Smooth muscle cell (in vitro differentiated cells): ENCODE measurements around the gene NUP85. TPM values are rescaled to one million over a fixed set of nuclear protein-coding genes. Genes with fewer than 3 reads are reported as not detected.

ENCODE experiments used
- DNase-seq: peaks from one replicate; lab custom pipeline; 2025; ENCODE audit not compliant: unreplicated experiment; lab: John Stamatoyannopoulos, UW
- H2AFZ ChIP-seq: fragments of 200-600 bp; sonication (generic); 2 replicates; pipeline ENCODE4 v1.6.0; 2016; ENCODE audit warnings: antibody characterized with exemption, low read depth, mild to moderate bottlenecking
- H3F3A ChIP-seq: fragments of 200-600 bp; sonication (generic); 2 replicates; pipeline ENCODE4 v1.6.0; 2017; ENCODE audit warnings: antibody characterized with exemption, low read depth
- H3K27ac ChIP-seq: fragments of 200-600 bp; sonication (generic); 2 replicates; pipeline ENCODE4 v1.5.1; 2016; ENCODE audit warnings: low read depth, mild to moderate bottlenecking
- H3K27me3 ChIP-seq: fragments of 200-600 bp; sonication (generic); 2 replicates; pipeline ENCODE4 v1.6.1; 2016; ENCODE audit warnings: low read depth, mild to moderate bottlenecking
- H3K36me3 ChIP-seq: fragments of 200-600 bp; sonication (generic); 2 replicates; pipeline ENCODE4 v1.5.1; 2016; ENCODE audit warnings: low read depth
- H3K4me1 ChIP-seq: fragments of 200-600 bp; sonication (generic); 2 replicates; pipeline ENCODE4 v1.5.1; 2016; ENCODE audit warnings: low read depth
- H3K4me2 ChIP-seq: fragments of 200-600 bp; sonication (generic); 2 replicates; pipeline ENCODE4 v1.6.0; 2016; ENCODE audit warnings: mild to moderate bottlenecking
- H3K4me3 ChIP-seq: fragments of 200-600 bp; sonication (generic); 2 replicates; pipeline ENCODE4 v1.5.1; 2016; ENCODE audit warnings: mild to moderate bottlenecking
- H3K79me2 ChIP-seq: fragments of 200-600 bp; sonication (generic); 2 replicates; pipeline ENCODE4 v1.6.0; 2016; ENCODE audit warnings: low read depth, mild to moderate bottlenecking
- H3K9ac ChIP-seq: fragments of 200-600 bp; sonication (generic); 2 replicates; pipeline ENCODE4 v1.6.0; 2016; ENCODE audit warnings: low read depth
- H3K9me3 ChIP-seq: fragments of 200-600 bp; sonication (generic); replicated peaks from 2 replicates; pipeline ENCODE4 v1.5.1; 2016; ENCODE audit warnings: low read depth
- H4K20me1 ChIP-seq: fragments of 200-600 bp; sonication (generic); 2 replicates; pipeline ENCODE4 v1.6.0; 2016; ENCODE audit warnings: low read depth
- CTCF ChIP-seq: fragments of 200-600 bp; sonication (generic); IDR thresholded peaks from 2 replicates; pipeline ENCODE4 v1.5.1; 2017; ENCODE audit warnings: borderline replicate concordance, mild to moderate bottlenecking, antibody characterized with exemption; ENCODE audit not compliant: insufficient read depth, poor library complexity, severe bottlenecking
- WGBS: methylation state at CpG from one replicate; pipeline ENCODE4 v1.1.7; 2016; ENCODE audit warnings: low lambda C conversion rate; 5-methylcytosine and 5-hydroxymethylcytosine counted together
- polyA plus RNA-seq: library from polyadenylated mRNA; unstranded; fragments of >200 nt; fragmentation: Nextera tagmentation; extraction: Ambion mirVana; gene quantifications from 2 replicates; pipeline ENCODE4 v1.2.1, GENCODE V29; 2016
- total RNA-seq: library from RNA; depleted of rRNA; stranded (reverse); fragments of >200 nt; gene quantifications from 2 replicates; pipeline ENCODE4 v1.2.3, GENCODE V29; 2014

Gene NUP85
- total and polyA plus RNA-seq, 2 experiments from 2014 or later = 24.0 to 43.2 TPM

GRCh38 chr17:75207760-75208159, 2.3 kb downstream of the NUP85 start:
- 89% methylated on average over 12 of the region's 12 CpGs for WGBS
- H3K9ac ChIP-seq = no peak overlapping the region
- H3K79me2 ChIP-seq = peaks cover 47% of the 10 kb centered on the region
- H3K27ac ChIP-seq = no peak overlapping the region
- no peak for TF ChIP-seq CTCF
- H3K36me3 ChIP-seq = peaks cover 12% of the 10 kb centered on the region
- H3K4me3 ChIP-seq = no peak overlapping the region
- H4K20me1 ChIP-seq = no peaks in the 10 kb centered on the region
- DNase-seq = no peak
- H3K27me3 ChIP-seq = no peaks in the 10 kb centered on the region
- H3F3A ChIP-seq = peaks cover 4% of the 10 kb centered on the region
- peaks cover 13% of the 10 kb centered on the region for H3K4me1 ChIP-seq
- H2AFZ ChIP-seq = no peak overlapping the region
- no peaks in the 10 kb centered on the region for H3K9me3 ChIP-seq
- H3K4me2 ChIP-seq = no peak overlapping the region

GRCh38 chr17:75208161-75208560, 2.7 kb downstream of the NUP85 start:
- Histone ChIP-seq H3K27ac (no peak overlapping the region), H3K9me3 (no peaks in the 10 kb centered on the region), H3K9ac (no peak overlapping the region), H2AFZ (no peak overlapping the region), H3K4me2 (no peak overlapping the region), H3K4me1 (peaks cover 13% of the 10 kb centered on the region), H3K27me3 (no peaks in the 10 kb centered on the region), H3K79me2 (peaks cover 47% of the 10 kb centered on the region), H3K4me3 (no peak overlapping the region), H4K20me1 (no peaks in the 10 kb centered on the region), H3F3A (peaks cover 4% of the 10 kb centered on the region), H3K36me3 (peaks cover 14% of the 10 kb centered on the region)
- DNase-seq = no peak
- WGBS = 95% methylated on average over 9 of the region's 9 CpGs
- no peak for TF ChIP-seq CTCF

GRCh38 chr17:75209061-75209460, 3.6 kb downstream of the NUP85 start:
- WGBS = 99% methylated on average over 3 of the region's 3 CpGs
- peaks cover 47% of the 10 kb centered on the region for H3K79me2 ChIP-seq
- H3K9me3 ChIP-seq = no peaks in the 10 kb centered on the region
- TF ChIP-seq CTCF = no peak
- no peak overlapping the region for H2AFZ ChIP-seq
- peaks cover 16% of the 10 kb centered on the region for H3K36me3 ChIP-seq
- H3K27me3 ChIP-seq = no peaks in the 10 kb centered on the region
- no peaks in the 10 kb centered on the region for H4K20me1 ChIP-seq
- no peak overlapping the region for H3K4me2 ChIP-seq
- H3K4me3 ChIP-seq = no peak overlapping the region
- H3K4me1 ChIP-seq = peaks cover 13% of the 10 kb centered on the region
- H3F3A ChIP-seq = peaks cover 4% of the 10 kb centered on the region
- no peak overlapping the region for H3K9ac ChIP-seq
- H3K27ac ChIP-seq = no peak overlapping the region
- no peak for DNase-seq

GRCh38 chr17:75218131-75218530, 12.7 kb downstream of the NUP85 start:
- no peak for TF ChIP-seq CTCF
- peaks cover 10% of the 10 kb centered on the region for H3K36me3 ChIP-seq

More at GRCh38 chr17:75218131-75218530, 12.7 kb downstream of the NUP85 start:
- H4K20me1 ChIP-seq = no peaks in the 10 kb centered on the region
- WGBS = over 99% methylated on average over 6 of the region's 6 CpGs
- H2AFZ ChIP-seq = no peak overlapping the region
- H3K79me2 ChIP-seq = no peaks in the 10 kb centered on the region
- no peak for DNase-seq
- no peak overlapping the region for H3K4me2 ChIP-seq
- H3K4me1 ChIP-seq = no peaks in the 10 kb centered on the region
- no peaks in the 10 kb centered on the region for H3K27me3 ChIP-seq
- H3K9ac ChIP-seq = no peak overlapping the region
- H3K9me3 ChIP-seq = no peaks in the 10 kb centered on the region
- no peak overlapping the region for H3K4me3 ChIP-seq
- H3F3A ChIP-seq = no peaks in the 10 kb centered on the region
- H3K27ac ChIP-seq = no peak overlapping the region
